HEK293 (cell line): Measurements from ENCODE around the gene SUV39H2.

Experiments
- CTCF ChIA-PET: fragments of 350-600 bp; formaldehyde crosslinking; extraction: SDS; loops from one replicate; lab custom pipeline; 2021; ENCODE audit warnings: antibody characterized with exemption; lab: Yijun Ruan, JAX
- POLR2A ChIA-PET: fragments of 300-600 bp; formaldehyde crosslinking; extraction: SDS; loops from one replicate; lab custom pipeline; 2020; ENCODE audit warnings: antibody characterized with exemption, inconsistent platforms; lab: Yijun Ruan, JAX
- H3K27ac ChIP-seq: fragments of 200-500 bp; sonication (Bioruptor generic); 2 replicates; pipeline ENCODE4 v1.5.1; 2014; ENCODE audit warnings: low read depth, low read length, control low read depth, inconsistent platforms; ENCODE audit errors: extremely low read depth
- H3K36me3 ChIP-seq, 2 experiments: fragments of 200-500 bp in 1 of 2; sonication (Bioruptor generic) in 1 of 2; 1 replicate in 1 of 2; 2 replicates in 1 of 2; pipeline ENCODE4 v1.5.1; 2014 to 2017; ENCODE audit warnings: inconsistent platforms in 2 of 2, low read length in 2 of 2; ENCODE audit not compliant: control insufficient read depth in 2 of 2, insufficient read depth in 1 of 2
- H3K4me1 ChIP-seq: fragments of 200-500 bp; sonication (Bioruptor generic); 2 replicates; pipeline ENCODE4 v1.5.1; 2014; ENCODE audit warnings: mild to moderate bottlenecking, low read length, inconsistent platforms; ENCODE audit not compliant: control insufficient read depth, insufficient read depth
- H3K4me3 ChIP-seq: 2 replicates; pipeline ENCODE4 v1.5.1; 2011; ENCODE audit warnings: low read depth, mild to moderate bottlenecking, control low read depth, low read length, moderate library complexity
- H3K9me3 ChIP-seq: fragments of 200-500 bp; sonication (Bioruptor generic); 2 replicates; pipeline ENCODE4 v1.5.1; 2014; ENCODE audit warnings: low read depth, low read length, inconsistent platforms; ENCODE audit not compliant: control insufficient read depth, insufficient read depth
- BCL11B ChIP-seq: fragments of 450-650 bp; formaldehyde crosslinking; IDR thresholded peaks from 2 replicates; pipeline ENCODE4 v1.5.1; 2016; ENCODE audit warnings: low read depth, missing biosample characterization, missing genetic modification characterization
- GFI1B ChIP-seq: fragments of 450-650 bp; formaldehyde crosslinking; IDR thresholded peaks from 2 replicates; pipeline ENCODE4 v1.5.1; 2016; ENCODE audit warnings: missing biosample characterization, missing genetic modification characterization
- PRDM4 ChIP-seq: fragments of 450-650 bp; formaldehyde crosslinking; IDR thresholded peaks from 2 replicates; pipeline ENCODE4 v1.5.1; 2017; ENCODE audit warnings: missing biosample characterization, missing genetic modification characterization
- ZBTB11 ChIP-seq: fragments of 450-650 bp; formaldehyde crosslinking; conservative IDR thresholded peaks from 2 replicates; pipeline ENCODE4 v1.5.1; 2016; ENCODE audit warnings: low read depth, missing biosample characterization, missing genetic modification characterization
- ZNF138 ChIP-seq: fragments of 450-650 bp; formaldehyde crosslinking; IDR thresholded peaks from 2 replicates; pipeline ENCODE4 v1.5.1; 2016; ENCODE audit warnings: missing biosample characterization, missing genetic modification characterization, borderline replicate concordance
- ZNF146 ChIP-seq: fragments of 450-650 bp; formaldehyde crosslinking; IDR thresholded peaks from 2 replicates; pipeline ENCODE4 v1.5.1; 2016; ENCODE audit warnings: missing biosample characterization, missing genetic modification characterization
- ZNF274 ChIP-seq, 2 experiments: fragments of 200-500 bp in 1 of 2; fragments of 450-650 bp in 1 of 2; sonication (Bioruptor generic) in 1 of 2; formaldehyde crosslinking in 1 of 2; IDR thresholded peaks; 2 replicates each; pipeline versions ENCODE4 v1.5.1 to v1.6.1; 2014 to 2016; ENCODE audit warnings: borderline replicate concordance in 1 of 2, inconsistent platforms in 1 of 2, low read length in 1 of 2, missing biosample characterization in 1 of 2, missing genetic modification characterization in 1 of 2
- ZNF37A ChIP-seq: fragments of 450-650 bp; IDR thresholded peaks from 2 replicates; pipeline ENCODE4 v1.5.1; 2018; ENCODE audit warnings: missing biosample characterization, missing genetic modification characterization
- ZNF398 ChIP-seq: fragments of 450-650 bp; formaldehyde crosslinking; IDR thresholded peaks from 2 replicates; pipeline ENCODE4 v1.5.1; 2017; ENCODE audit warnings: missing biosample characterization, missing genetic modification characterization
- ZNF518A ChIP-seq: fragments of 450-650 bp; formaldehyde crosslinking; conservative IDR thresholded peaks from 2 replicates; pipeline ENCODE4 v1.5.1; 2016; ENCODE audit warnings: low read depth, missing biosample characterization, missing genetic modification characterization
- ZNF660 ChIP-seq: fragments of 450-650 bp; IDR thresholded peaks from 2 replicates; pipeline ENCODE4 v1.5.1; 2018; ENCODE audit warnings: missing biosample characterization, mild to moderate bottlenecking, missing genetic modification characterization
- ZNF747 ChIP-seq: fragments of 450-650 bp; formaldehyde crosslinking; IDR thresholded peaks from 2 replicates; pipeline ENCODE4 v1.5.1; 2016; ENCODE audit warnings: missing biosample characterization, missing genetic modification characterization
- ZSCAN30 ChIP-seq: fragments of 450-650 bp; IDR thresholded peaks from 2 replicates; pipeline ENCODE4 v1.5.1; 2018; ENCODE audit warnings: missing biosample characterization, mild to moderate bottlenecking, missing genetic modification characterization, moderate library complexity

SUV39H2 gene

GRCh38 chr10:14926722-14927416, 48.2 kb downstream of the SUV39H2 start:
- CTCF ChIA-PET: interaction anchor here (0.7 kb wide), 1 partner anchor 20 kb away, joined by 4 read pairs; no protein-coding TSS in a partner anchor
- POLR2A ChIA-PET: no interaction called here
- peaks cover 67 to 81% of the 10 kb centered on the region in 2 experiments for H3K36me3 ChIP-seq
- no peak overlapping the region for H3K4me3 ChIP-seq
- no peak overlapping the region for H3K27ac ChIP-seq
- H3K4me1 ChIP-seq: no peaks in the 10 kb centered on the region
- TF ChIP-seq ZNF146 (tag by site-specific recombination) (no peak), GFI1B (tag by site-specific recombination) (no peak), ZNF37A (tag by site-specific recombination) (no peak), ZNF398 (no peak), ZSCAN30 (tag by site-specific recombination) (no peak), BCL11B (tag by site-specific recombination) (no peak), ZNF747 (tag by site-specific recombination) (no peak), ZNF660 (tag by site-specific recombination) (no peak), ZNF138 (no peak), PRDM4 (no peak), ZNF518A (tag by site-specific recombination) (no peak), ZBTB11 (tag by site-specific recombination) (no peak), ZNF274 (IDR thresholded peaks at IDR 0.05; ENCODE audit: low read length) (no peak), ZNF274 (tag by site-specific recombination; IDR thresholded peaks at IDR 0.05; ENCODE audit: borderline replicate concordance) (no peak)
- no peaks in the 10 kb centered on the region for H3K9me3 ChIP-seq
